GM18520 (cell line): ENCODE results near the gene SLC4A1AP.
"Not testable (repeated sequence)": the region's sequence is repeated elsewhere in the genome, so short reads cannot be mapped to it uniquely, and the experiment has no call there.

Experiments used
- ATAC-seq: cut with Tn5 transposase; IDR thresholded peaks from one replicate; pipeline ENCODE4 v1.9.1; 2021; ENCODE audit not compliant: unreplicated experiment

The SLC4A1AP gene

GRCh38 chr2:27663285-27664153, at the start of gene SLC4A1AP, which contains the start of gene SUPT7L:
Gene SLC4A1AP, plus strand, starts transcription at chr2:27663889. Its CDS starts 26 bp downstream, at chr2:27663915.
Gene SUPT7L, minus strand, starts transcription at chr2:27663614. Its CDS starts 1,422 bp downstream, at chr2:27662192.
- peak; percentile 61 for ATAC-seq

- no peak for ATAC-seq
Observed at GRCh38 chr2:27613985-27614384, 49.7 kb upstream of the SLC4A1AP start.

- ATAC-seq: no peak
Observed at GRCh38 chr2:27615316-27615715, 48.4 kb upstream of the SLC4A1AP start.

GRCh38 chr2:27621524-27621923, 42.2 kb upstream of the SLC4A1AP start:
- ATAC-seq: no peak

GRCh38 chr2:27622921-27623384, 40.7 kb upstream of the SLC4A1AP start:
- ATAC-seq: no peak

- no peak for ATAC-seq
Observed at GRCh38 chr2:27624943-27625342, 38.7 kb upstream of the SLC4A1AP start.

GRCh38 chr2:27626323-27626722, 37.4 kb upstream of the SLC4A1AP start:
- ATAC-seq: not testable (repeated sequence)

- ATAC-seq: not testable (repeated sequence)
Observed at GRCh38 chr2:27626921-27627320, 36.8 kb upstream of the SLC4A1AP start.

- no peak for ATAC-seq
Observed at GRCh38 chr2:27627963-27628766, 35.5 kb upstream of the SLC4A1AP start.

- peak; percentile 95 for ATAC-seq
Observed at GRCh38 chr2:27628767-27629709, 34.7 kb upstream of the SLC4A1AP start, which contains the start of the genes CCDC121 and GPN1. Gene CCDC121, minus strand, starts transcription at chr2:27629012. Its CDS starts 1,213 bp downstream, at chr2:27627799. Gene GPN1, plus strand, starts transcription at chr2:27629050. Its CDS starts 9 bp downstream, at chr2:27629059.

GRCh38 chr2:27630257-27630656, 33.4 kb upstream of the SLC4A1AP start:
- not testable (repeated sequence) for ATAC-seq

- no peak for ATAC-seq
Observed at GRCh38 chr2:27634291-27634690, 29.4 kb upstream of the SLC4A1AP start.

- no peak for ATAC-seq
Observed at GRCh38 chr2:27636766-27637165, 26.9 kb upstream of the SLC4A1AP start.

GRCh38 chr2:27638037-27638637, 25.6 kb upstream of the SLC4A1AP start:
- no peak for ATAC-seq

- ATAC-seq: no peak
Observed at GRCh38 chr2:27638709-27639108, 25.0 kb upstream of the SLC4A1AP start.

GRCh38 chr2:27640722-27641245, 22.9 kb upstream of the SLC4A1AP start:
- ATAC-seq: no peak

- ATAC-seq: no peak
Observed at GRCh38 chr2:27645197-27645596, 18.5 kb upstream of the SLC4A1AP start.

GRCh38 chr2:27647289-27647688, 16.4 kb upstream of the SLC4A1AP start:
- no peak for ATAC-seq

GRCh38 chr2:27647737-27648136, 16.0 kb upstream of the SLC4A1AP start:
- no peak for ATAC-seq

- ATAC-seq: no peak
Observed at GRCh38 chr2:27651056-27651455, 12.6 kb upstream of the SLC4A1AP start.
